GM18520 (cell line): Measurements from ENCODE around the gene B4GALT5.
"Not testable (repeated sequence)": the region's sequence is repeated elsewhere in the genome, so short reads cannot be mapped to it uniquely, and the experiment has no call there.

Experiments
- ATAC-seq: cut with Tn5 transposase; IDR thresholded peaks from one replicate; pipeline ENCODE4 v1.9.1; 2021; ENCODE audit not compliant: unreplicated experiment

B4GALT5 gene

GRCh38 chr20:49681850-49682216 lies 31.8 kb downstream of the B4GALT5 start:
- no peak for ATAC-seq

GRCh38 chr20:49680484-49680883 lies 33.2 kb downstream of the B4GALT5 start:
- no peak for ATAC-seq

GRCh38 chr20:49679634-49680033 lies 34.0 kb downstream of the B4GALT5 start:
- no peak for ATAC-seq

- no peak for ATAC-seq
Observed at GRCh38 chr20:49677777-49678758, 35.6 kb downstream of the B4GALT5 start.

DNA sequence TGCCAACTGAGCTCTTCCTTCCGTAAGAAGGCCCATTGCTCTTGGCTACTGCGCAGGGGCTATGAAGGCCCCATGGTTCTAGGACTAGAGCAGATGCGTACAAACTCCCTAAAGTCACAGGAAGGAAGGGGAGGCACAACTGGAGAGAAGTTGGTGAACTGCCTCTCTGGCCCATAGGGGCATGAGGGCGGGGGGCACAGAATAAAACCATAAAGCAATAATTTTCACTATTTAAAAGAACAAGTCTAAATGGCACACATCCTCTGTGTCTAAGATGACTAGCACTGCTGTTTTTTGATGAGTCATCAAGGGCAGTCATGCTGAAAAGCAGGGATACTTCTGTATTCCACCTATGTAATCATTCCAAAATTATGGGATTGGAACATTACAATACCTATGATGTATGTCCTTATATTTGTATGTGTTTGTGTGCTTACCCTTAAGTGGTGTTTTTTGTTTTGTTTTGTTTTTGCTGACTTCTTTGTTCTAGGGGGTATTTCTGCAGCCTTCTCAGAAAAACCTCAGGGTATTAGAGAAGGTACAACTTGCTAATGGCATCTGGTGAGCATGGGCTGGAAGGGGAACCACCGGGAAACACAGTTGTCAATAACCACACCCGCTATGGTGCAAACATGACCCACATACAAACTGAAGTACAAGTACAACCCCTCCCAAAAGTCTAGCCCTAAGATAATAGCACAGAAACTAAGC lies 36.9 kb downstream of the B4GALT5 start:
- ATAC-seq: peak; percentile 50

DNA sequence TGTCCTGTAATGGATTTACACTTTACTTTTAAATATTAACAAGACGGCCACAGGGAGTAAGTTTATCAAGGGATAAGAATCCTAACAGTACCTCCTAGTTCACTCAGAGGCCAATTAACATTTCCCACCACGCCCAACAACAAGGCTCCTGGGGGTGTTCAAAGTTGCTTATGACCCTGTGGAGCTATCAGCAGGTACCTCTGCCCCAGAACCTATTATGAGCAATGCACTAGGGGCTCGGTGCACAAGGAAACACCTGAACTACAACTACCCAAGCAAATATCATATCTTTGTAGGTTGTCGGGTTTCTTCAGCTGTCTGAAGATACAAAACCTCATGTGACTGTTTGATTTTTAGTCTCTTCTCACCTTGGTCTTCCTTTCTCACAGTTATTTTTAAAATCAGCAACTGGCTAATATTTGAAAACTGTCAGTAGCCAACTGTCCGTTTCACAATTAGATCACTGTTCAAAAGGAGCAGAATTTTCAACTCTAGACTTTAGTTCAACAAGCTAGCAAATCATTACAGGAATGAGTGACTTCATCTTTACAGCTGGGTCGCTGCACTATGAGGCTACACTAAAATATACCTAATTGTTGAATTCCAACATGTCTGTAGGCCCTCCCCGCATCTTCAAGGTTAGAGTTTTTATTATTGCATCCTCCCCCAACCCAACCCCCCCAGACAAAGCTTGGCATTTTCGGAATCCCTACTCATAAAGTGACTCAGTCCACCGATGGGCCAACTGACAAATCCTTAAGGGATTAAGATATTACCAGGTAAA lies 38.1 kb downstream of the B4GALT5 start:
- peak; percentile 36 for ATAC-seq

GRCh38 chr20:49674383-49675352 lies 39.0 kb downstream of the B4GALT5 start:
- ATAC-seq: no peak

- ATAC-seq: no peak
Observed at GRCh38 chr20:49672096-49672664, 41.5 kb downstream of the B4GALT5 start.

DNA sequence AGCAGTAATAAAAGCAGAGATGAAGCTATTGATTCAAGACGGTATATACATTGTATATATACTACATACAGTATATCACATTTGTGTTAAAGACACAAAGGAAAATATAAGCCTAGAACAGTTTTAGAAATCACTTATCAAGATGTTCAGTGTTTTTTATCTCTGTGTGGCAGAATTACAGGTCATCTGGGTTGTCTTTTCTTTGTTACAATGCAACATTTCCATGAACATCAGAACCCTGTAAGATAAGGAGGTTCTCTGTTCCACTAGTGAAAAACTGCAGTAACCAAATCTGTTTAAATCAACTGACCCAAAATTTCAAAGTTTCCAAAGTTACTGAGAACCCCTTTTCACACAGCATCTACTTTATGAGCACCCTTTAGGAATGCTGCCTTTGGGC lies 42.2 kb downstream of the B4GALT5 start:
- ATAC-seq: no peak

GRCh38 chr20:49669601-49670189 lies 44.0 kb downstream of the B4GALT5 start:
- peak; percentile 49 for ATAC-seq

GRCh38 chr20:49668878-49669195 lies 44.8 kb downstream of the B4GALT5 start:
- ATAC-seq: not testable (repeated sequence)

GRCh38 chr20:49668181-49668877 lies 45.3 kb downstream of the B4GALT5 start:
- ATAC-seq: peak; percentile 40

DNA sequence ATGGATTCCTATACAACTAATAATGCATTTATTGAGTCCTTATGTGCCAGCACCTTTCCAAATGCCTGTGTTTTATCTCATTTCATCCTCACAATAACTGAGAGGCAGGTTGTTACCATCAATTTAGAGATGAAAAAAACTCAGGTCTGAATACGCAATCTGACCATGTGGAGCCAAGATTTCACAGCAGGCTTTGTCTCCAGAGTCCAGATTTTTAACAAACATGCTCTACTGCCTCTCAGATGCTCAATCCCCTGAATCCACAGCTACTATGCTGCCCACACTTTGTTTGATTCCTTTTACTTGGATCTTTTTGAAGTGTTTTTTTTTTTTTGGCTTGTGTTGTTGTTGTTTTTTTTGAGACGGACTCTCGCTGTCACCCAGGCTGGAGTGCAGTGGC lies 46.8 kb downstream of the B4GALT5 start:
- ATAC-seq: no peak

GRCh38 chr20:49665796-49666195 lies 47.9 kb downstream of the B4GALT5 start:
- ATAC-seq: no peak

DNA sequence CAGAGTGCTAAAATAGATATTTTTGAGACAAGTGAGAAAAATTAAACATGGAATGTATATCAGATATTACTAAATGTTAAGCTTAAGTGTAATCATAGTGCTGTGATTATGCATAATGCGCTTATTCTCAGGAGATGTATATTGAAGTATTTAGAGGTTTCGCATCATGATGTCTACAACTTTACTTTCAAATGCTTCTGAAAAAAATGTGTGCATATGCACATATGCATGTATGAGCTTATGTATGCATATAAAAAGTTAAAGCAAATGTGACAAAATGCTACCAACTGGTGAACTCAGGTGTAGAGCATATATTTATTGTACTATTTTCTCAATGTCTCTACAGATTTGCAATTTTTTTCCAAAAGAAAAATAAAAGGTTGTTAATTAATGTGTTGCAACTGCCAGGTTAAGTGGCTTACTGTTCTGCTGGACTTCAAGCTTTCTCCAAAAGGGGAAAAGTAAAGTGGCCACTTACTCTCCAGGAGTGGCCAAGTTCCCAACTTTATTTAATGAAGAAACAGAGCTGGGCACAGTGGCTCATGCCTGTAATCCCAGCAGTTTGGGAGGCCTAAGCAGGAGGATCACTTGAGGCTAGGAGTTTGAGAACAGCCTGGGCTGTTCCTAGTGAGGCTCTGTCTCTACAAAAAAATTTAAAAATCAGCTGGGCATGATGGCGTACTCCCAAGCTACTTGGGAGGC lies 48.9 kb downstream of the B4GALT5 start:
- ATAC-seq: no peak

DNA sequence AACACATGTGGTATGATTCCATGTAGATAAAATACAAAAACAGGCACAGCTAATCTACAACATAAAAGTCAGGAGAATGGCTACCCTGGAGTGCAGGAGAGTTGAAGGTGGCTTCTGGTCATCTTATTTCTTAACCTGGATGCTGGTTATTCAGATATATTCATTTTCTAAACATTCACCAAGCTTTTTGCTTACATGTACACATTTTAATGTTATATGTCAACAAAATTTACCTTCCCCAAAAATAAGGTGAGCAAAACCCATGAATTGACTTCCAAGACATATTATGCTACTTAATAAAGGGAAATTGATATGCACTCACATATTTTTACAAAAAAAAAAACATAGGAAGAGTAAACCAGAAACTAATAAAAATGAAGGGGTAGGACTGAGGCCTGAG lies 50.6 kb downstream of the B4GALT5 start:
- no peak for ATAC-seq

GRCh38 chr20:49661560-49662329 lies 51.9 kb downstream of the B4GALT5 start:
- no peak for ATAC-seq

- ATAC-seq: no peak
Observed at GRCh38 chr20:49660912-49661311, 52.8 kb downstream of the B4GALT5 start.
